ENCODE data around the gene AOAH. TPM values are rescaled to one million over a fixed set of nuclear protein-coding genes. Genes with fewer than 3 reads are reported as not detected.
"Not testable (repeated sequence)": the region's sequence is repeated elsewhere in the genome, so short reads cannot be mapped to it uniquely, and the experiment has no call there.

Gene AOAH
- total RNA-seq, 2 donors from 2014 or later = 0.70 to 1.6 TPM

GRCh38 chr7:36507475-36508440 is 216.5 kb downstream of the AOAH start:
- no peak overlapping the region for H3K27ac ChIP-seq (ENCODE audit: low read depth, low read length)
- Mint-ChIP-seq H3K9me3 (peaks cover 14% of the 10 kb centered on the region), H3K36me3 (ENCODE audit: low read depth) (no peaks in the 10 kb centered on the region), H3K4me1 (peaks cover 10% of the 10 kb centered on the region), H3K27ac (no peak overlapping the region), H3K4me3 (no peak overlapping the region), H3K27me3 (ENCODE audit: insufficient read depth) (no peaks in the 10 kb centered on the region)
- no peaks in the 10 kb centered on the region for H3K36me3 ChIP-seq (ENCODE audit: control insufficient read depth, insufficient read depth, low read length)
- no peak overlapping the region for H3K4me3 ChIP-seq (ENCODE audit: low read length)
- peaks cover 10% of the 10 kb centered on the region for H3K9me3 ChIP-seq (ENCODE audit: control insufficient read depth, low read length)
- DNase-seq = no peak
- WGBS, 2 experiments (ENCODE audit: insufficient coverage in 1 of 2, insufficient read length in 1 of 2) = 78 to 80% methylated on average over 6 to 9 of the region's 9 CpGs
- TF ChIP-seq, protein P1, sequence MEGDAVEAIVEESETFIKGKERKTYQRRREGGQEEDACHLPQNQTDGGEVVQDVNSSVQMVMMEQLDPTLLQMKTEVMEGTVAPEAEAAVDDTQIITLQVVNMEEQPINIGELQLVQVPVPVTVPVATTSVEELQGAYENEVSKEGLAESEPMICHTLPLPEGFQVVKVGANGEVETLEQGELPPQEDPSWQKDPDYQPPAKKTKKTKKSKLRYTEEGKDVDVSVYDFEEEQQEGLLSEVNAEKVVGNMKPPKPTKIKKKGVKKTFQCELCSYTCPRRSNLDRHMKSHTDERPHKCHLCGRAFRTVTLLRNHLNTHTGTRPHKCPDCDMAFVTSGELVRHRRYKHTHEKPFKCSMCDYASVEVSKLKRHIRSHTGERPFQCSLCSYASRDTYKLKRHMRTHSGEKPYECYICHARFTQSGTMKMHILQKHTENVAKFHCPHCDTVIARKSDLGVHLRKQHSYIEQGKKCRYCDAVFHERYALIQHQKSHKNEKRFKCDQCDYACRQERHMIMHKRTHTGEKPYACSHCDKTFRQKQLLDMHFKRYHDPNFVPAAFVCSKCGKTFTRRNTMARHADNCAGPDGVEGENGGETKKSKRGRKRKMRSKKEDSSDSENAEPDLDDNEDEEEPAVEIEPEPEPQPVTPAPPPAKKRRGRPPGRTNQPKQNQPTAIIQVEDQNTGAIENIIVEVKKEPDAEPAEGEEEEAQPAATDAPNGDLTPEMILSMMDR (conservative IDR thresholded peaks at IDR 0.05) = no peak
- no peak overlapping the region for H3K9ac ChIP-seq (ENCODE audit: extremely low read depth, low read length, poor library complexity, severe bottlenecking)
- H3K4me1 ChIP-seq (ENCODE audit: control insufficient read depth, insufficient read depth, low read length) = no peaks in the 10 kb centered on the region
- H3K27me3 ChIP-seq (ENCODE audit: control insufficient read depth, insufficient read depth, low read length, poor library complexity, severe bottlenecking) = no peaks in the 10 kb centered on the region

- Histone ChIP-seq H3K27ac (ENCODE audit: low read depth, low read length) (no peak overlapping the region), H3K9me3 (ENCODE audit: control insufficient read depth, low read length) (peaks cover 10% of the 10 kb centered on the region), H3K27me3 (ENCODE audit: control insufficient read depth, insufficient read depth, low read length, poor library complexity, severe bottlenecking) (no peaks in the 10 kb centered on the region), H3K36me3 (ENCODE audit: control insufficient read depth, insufficient read depth, low read length) (no peaks in the 10 kb centered on the region), H3K4me3 (ENCODE audit: low read length) (no peak overlapping the region), H3K9ac (ENCODE audit: extremely low read depth, low read length, poor library complexity, severe bottlenecking) (no peak overlapping the region), H3K4me1 (ENCODE audit: control insufficient read depth, insufficient read depth, low read length) (no peaks in the 10 kb centered on the region)
- TF ChIP-seq, protein P1 (conservative IDR thresholded peaks at IDR 0.05) = no peak
- peaks cover 13% of the 10 kb centered on the region for H3K4me1 Mint-ChIP-seq
- H3K9me3 Mint-ChIP-seq = peaks cover 17% of the 10 kb centered on the region
- DNase-seq = no peak
- H3K27ac Mint-ChIP-seq = no peak overlapping the region
- H3K4me3 Mint-ChIP-seq = no peak overlapping the region
- no peaks in the 10 kb centered on the region for H3K27me3 Mint-ChIP-seq (ENCODE audit: insufficient read depth)
- 96 to 100% methylated on average over 2 to 3 of the region's 3 CpGs for WGBS, 2 experiments (ENCODE audit: insufficient coverage in 1 of 2, insufficient read length in 1 of 2)
- H3K36me3 Mint-ChIP-seq (ENCODE audit: low read depth) = no peaks in the 10 kb centered on the region
Measured at GRCh38 chr7:36506820-36507219, 217.5 kb downstream of the AOAH start.

GRCh38 chr7:36506130-36506798 is 218.0 kb downstream of the AOAH start:
- Mint-ChIP-seq H3K4me1 (peaks cover 13% of the 10 kb centered on the region), H3K27me3 (ENCODE audit: insufficient read depth) (no peaks in the 10 kb centered on the region), H3K27ac (no peak overlapping the region), H3K36me3 (ENCODE audit: low read depth) (no peaks in the 10 kb centered on the region), H3K4me3 (no peak overlapping the region), H3K9me3 (peaks cover 17% of the 10 kb centered on the region)
- TF ChIP-seq, protein P1 (conservative IDR thresholded peaks at IDR 0.05) = no peak
- WGBS, 2 experiments (ENCODE audit: insufficient coverage in 1 of 2, insufficient read length in 1 of 2) = 92 to 98% methylated on average over 5 to 7 of the region's 7 CpGs
- Histone ChIP-seq H3K9ac (ENCODE audit: extremely low read depth, low read length, poor library complexity, severe bottlenecking) (no peak overlapping the region), H3K36me3 (ENCODE audit: control insufficient read depth, insufficient read depth, low read length) (no peaks in the 10 kb centered on the region), H3K9me3 (ENCODE audit: control insufficient read depth, low read length) (peaks cover 10% of the 10 kb centered on the region), H3K4me3 (ENCODE audit: low read length) (no peak overlapping the region), H3K4me1 (ENCODE audit: control insufficient read depth, insufficient read depth, low read length) (no peaks in the 10 kb centered on the region), H3K27me3 (ENCODE audit: control insufficient read depth, insufficient read depth, low read length, poor library complexity, severe bottlenecking) (no peaks in the 10 kb centered on the region), H3K27ac (ENCODE audit: low read depth, low read length) (no peak overlapping the region)
- no peak for DNase-seq

DNA sequence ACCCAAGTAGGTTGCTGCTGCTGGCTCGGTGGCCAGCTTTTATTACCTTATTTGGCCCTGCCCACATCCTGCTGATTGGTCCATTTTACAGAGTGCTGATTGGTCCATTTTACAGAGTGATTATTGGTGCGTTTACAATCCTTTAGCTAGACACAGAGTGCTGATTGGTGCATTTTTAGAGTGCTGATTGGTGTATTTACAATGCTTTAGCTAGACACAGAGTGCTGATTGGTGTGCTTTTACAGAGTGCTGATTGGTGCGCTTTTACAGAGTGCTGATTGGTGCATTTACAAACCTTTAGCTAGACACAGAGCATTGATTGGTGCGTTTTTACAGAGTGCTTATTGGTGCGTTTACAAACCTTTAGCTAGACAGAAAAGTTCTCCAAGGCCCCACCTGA is 219.7 kb downstream of the AOAH start:
- H3K4me1 ChIP-seq (ENCODE audit: control insufficient read depth, insufficient read depth, low read length); DNase-seq; H3K36me3 ChIP-seq (ENCODE audit: control insufficient read depth, insufficient read depth, low read length); H3K4me3 ChIP-seq (ENCODE audit: low read length); H3K27me3 ChIP-seq (ENCODE audit: control insufficient read depth, insufficient read depth, low read length, poor library complexity, severe bottlenecking); H3K4me3 Mint-ChIP-seq; H3K36me3 Mint-ChIP-seq (ENCODE audit: low read depth); H3K27ac Mint-ChIP-seq; H3K27ac ChIP-seq (ENCODE audit: low read depth, low read length); H3K9ac ChIP-seq (ENCODE audit: extremely low read depth, low read length, poor library complexity, severe bottlenecking); H3K27me3 Mint-ChIP-seq (ENCODE audit: insufficient read depth): not testable (repeated sequence)
- Mint-ChIP-seq H3K9me3 (peaks cover 21% of the 10 kb centered on the region), H3K4me1 (peaks cover 13% of the 10 kb centered on the region)
- peaks cover 17% of the 10 kb centered on the region for H3K9me3 ChIP-seq (ENCODE audit: control insufficient read depth, low read length)
- WGBS, 2 experiments (ENCODE audit: insufficient coverage in 1 of 2, insufficient read length in 1 of 2) = 91 to 96% methylated on average over 4 to 5 of the region's 5 CpGs

DNA sequence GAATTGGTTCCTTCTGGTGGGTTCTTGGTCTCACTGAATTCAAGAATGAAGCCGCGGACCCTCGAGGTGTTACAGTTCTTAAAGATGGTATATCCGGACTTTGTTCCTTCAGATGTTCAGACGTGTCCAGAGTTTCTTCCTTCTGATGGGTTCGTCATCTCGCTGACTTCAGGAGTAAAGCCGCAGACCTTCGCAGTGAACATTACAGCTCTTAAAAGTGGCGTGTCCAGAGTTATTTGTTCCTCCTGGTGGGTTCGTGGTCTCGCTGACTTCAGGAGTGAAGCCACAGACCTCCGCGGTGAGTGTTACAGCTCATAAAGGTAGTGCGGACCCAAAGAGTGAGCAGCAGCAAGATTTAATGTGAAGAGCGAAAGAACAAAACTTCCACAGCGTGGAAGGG is 220.1 kb downstream of the AOAH start:
- 96 to 98% methylated on average over 16 to 17 of the region's 17 CpGs for WGBS, 2 experiments (ENCODE audit: insufficient coverage in 1 of 2, insufficient read length in 1 of 2)

More for the DNA sequence above, 220.1 kb downstream of the AOAH start:
- H3K27me3 Mint-ChIP-seq (ENCODE audit: insufficient read depth); H3K4me1 ChIP-seq (ENCODE audit: control insufficient read depth, insufficient read depth, low read length); H3K36me3 Mint-ChIP-seq (ENCODE audit: low read depth); H3K4me3 Mint-ChIP-seq; H3K36me3 ChIP-seq (ENCODE audit: control insufficient read depth, insufficient read depth, low read length); H3K27me3 ChIP-seq (ENCODE audit: control insufficient read depth, insufficient read depth, low read length, poor library complexity, severe bottlenecking); H3K27ac ChIP-seq (ENCODE audit: low read depth, low read length); DNase-seq; H3K27ac Mint-ChIP-seq; H3K4me3 ChIP-seq (ENCODE audit: low read length); H3K9ac ChIP-seq (ENCODE audit: extremely low read depth, low read length, poor library complexity, severe bottlenecking): not testable (repeated sequence)
- Mint-ChIP-seq H3K9me3 (peaks cover 21% of the 10 kb centered on the region), H3K4me1 (peaks cover 13% of the 10 kb centered on the region)
- H3K9me3 ChIP-seq (ENCODE audit: control insufficient read depth, low read length) = peaks cover 17% of the 10 kb centered on the region

Data from endodermal cell (in vitro differentiated cells).